GM12878 (cell line): Measurements from ENCODE around the gene AHCY. TPM values are rescaled to one million over a fixed set of nuclear protein-coding genes. Genes with fewer than 3 reads are reported as not detected.

Source experiments
- ATAC-seq: fragments of 200-7000 bp; cut with Tn5 transposase; 3 replicates; pipeline ENCODE4 v1.9.1; 2020; ENCODE audit warnings: mild to moderate bottlenecking, moderate library complexity
- BruUV-seq: library from RNA; stranded (reverse); fragments of 400-500 nt; replicated peaks from 2 replicates; lab custom pipeline; 2021; lab: Mats Ljungman, UMichigan
- CTCF ChIA-PET: fragments of 300-600 bp; sonication (Branson Sonifier 250); formaldehyde crosslinking; extraction: SDS; loops from one replicate; lab custom pipeline; 2021; ENCODE audit warnings: inconsistent platforms; lab: Yijun Ruan, JAX
- POLR2A ChIA-PET: fragments of 350-600 bp; formaldehyde crosslinking; extraction: SDS; loops from one replicate; lab custom pipeline; 2021; ENCODE audit warnings: inconsistent platforms; lab: Charles Lee
- RAD21 ChIA-PET: fragments of 300-600 bp; sonication (Branson Sonifier 250); formaldehyde crosslinking; loops from one replicate; lab custom pipeline; 2023; ENCODE audit warnings: antibody characterized with exemption; ENCODE audit not compliant: unreplicated experiment; lab: Charles Lee
- SMC1A ChIA-PET: fragments of 300-600 bp; sonication (Branson Sonifier 250); formaldehyde crosslinking; loops from one replicate; lab custom pipeline; 2023; ENCODE audit not compliant: unreplicated experiment, uncharacterized antibody; lab: Charles Lee
- DNase-seq: peaks from one replicate; pipeline ENCODE4 v3.0.0-alpha.2; 2011; ENCODE audit warnings: low read depth, low spot score
- FAIRE-seq: peaks from 3 replicates; lab custom pipeline; 2011; peaks lifted over from hg19 to GRCh38; lab: Jason Lieb, UNC
- H2AFZ ChIP-seq: 2 replicates; pipeline ENCODE4 v1.6.0; 2011; ENCODE audit warnings: low read depth, low read length, control low read depth; ENCODE audit not compliant: control insufficient read depth
- H3K27ac ChIP-seq: 2 replicates; pipeline ENCODE4 v1.5.1; 2011; ENCODE audit warnings: control low read depth; ENCODE audit not compliant: control insufficient read depth, insufficient read depth
- H3K27me3 ChIP-seq, 2 experiments: replicated peaks in 1 of 2; 2 replicates each; pipeline versions ENCODE4 v1.6.0 to v1.6.1; 2011; ENCODE audit warnings: low read length in 1 of 2; ENCODE audit not compliant: control insufficient read depth in 2 of 2, insufficient read depth in 2 of 2
- H3K36me3 ChIP-seq, 2 experiments: 2 replicates each; pipeline ENCODE4 v1.5.1; 2011; ENCODE audit warnings: low read length in 1 of 2; ENCODE audit not compliant: control insufficient read depth in 2 of 2, insufficient read depth in 2 of 2
- H3K4me1 ChIP-seq: 2 replicates; pipeline ENCODE4 v1.6.1; 2011; ENCODE audit warnings: mild to moderate bottlenecking, low read length, moderate library complexity, mixed read lengths; ENCODE audit not compliant: control insufficient read depth, insufficient read depth
- H3K4me2 ChIP-seq: 2 replicates; pipeline ENCODE4 v1.6.0; 2011; ENCODE audit warnings: control low read depth; ENCODE audit not compliant: control insufficient read depth, insufficient read depth
- H3K4me3 ChIP-seq: fragments of 200-600 bp; sonication (generic); 2 replicates; pipeline ENCODE4 v1.5.1; 2016
- H3K79me2 ChIP-seq: 2 replicates; pipeline ENCODE4 v1.6.0; 2011; ENCODE audit warnings: low read length; ENCODE audit not compliant: control insufficient read depth, insufficient read depth
- H3K9ac ChIP-seq: 2 replicates; pipeline ENCODE4 v1.8.0; 2011; ENCODE audit warnings: low read length, control low read depth, mixed read lengths; ENCODE audit not compliant: control insufficient read depth, insufficient read depth
- H3K9me3 ChIP-seq: replicated peaks from 3 replicates; pipeline ENCODE4 v1.5.1; 2011; ENCODE audit warnings: mild to moderate bottlenecking, low read length; ENCODE audit not compliant: control insufficient read depth, insufficient read depth
- H4K20me1 ChIP-seq: 2 replicates; pipeline ENCODE4 v1.6.0; 2011; ENCODE audit not compliant: control insufficient read depth, insufficient read depth
- HDAC6 ChIP-seq: fragments of 200-600 bp; sonication (generic); IDR thresholded peaks from one replicate; pipeline ENCODE4 v1.8.0; 2017; ENCODE audit warnings: antibody characterized with exemption; ENCODE audit not compliant: unreplicated experiment
- HDGF ChIP-seq: fragments of 450-650 bp; IDR thresholded peaks from 2 replicates; pipeline ENCODE4 v1.6.1; 2016; ENCODE audit warnings: antibody characterized with exemption
- JUNB ChIP-seq: IDR thresholded peaks from 2 replicates; pipeline ENCODE4 v1.6.1; 2016; ENCODE audit warnings: antibody characterized with exemption, mild to moderate bottlenecking
- MEF2B ChIP-seq: fragments of 450-650 bp; IDR thresholded peaks from 2 replicates; pipeline ENCODE4 v1.6.1; 2018; ENCODE audit warnings: mild to moderate bottlenecking, moderate library complexity; ENCODE audit not compliant: partially characterized antibody, poor library complexity, severe bottlenecking
- MTA3 ChIP-seq: IDR thresholded peaks from 2 replicates; pipeline ENCODE4 v1.6.1; 2012; ENCODE audit warnings: low read length, inconsistent platforms, borderline replicate concordance
- PML ChIP-seq: IDR thresholded peaks from 2 replicates; pipeline ENCODE4 v1.6.1; 2012; ENCODE audit warnings: low read length, inconsistent platforms
- TAF1 ChIP-seq: IDR thresholded peaks from 2 replicates; pipeline ENCODE4 v1.6.1; 2011; ENCODE audit warnings: mild to moderate bottlenecking, low read depth, low read length, borderline replicate concordance
- TARDBP ChIP-seq: IDR thresholded peaks from 2 replicates; pipeline ENCODE4 v1.6.1; 2016; ENCODE audit warnings: borderline replicate concordance
- WGBS: methylation state at CpG from one replicate; pipeline ENCODE4 v1.1.6; 2016; ENCODE audit warnings: low lambda C conversion rate; ENCODE audit not compliant: insufficient replicate concordance, insufficient coverage; ENCODE audit errors: missing lambda C conversion rate; 5-methylcytosine and 5-hydroxymethylcytosine counted together
- in situ Hi-C: fragments of 300-500 bp; cut with MboI; formaldehyde crosslinking; loops from 9 replicates; pipeline ENCODE4 v1.14.3; 2018; ENCODE audit warnings: mixed read lengths
- intact Hi-C: fragments of 100-400 bp; cut with micrococcal nuclease; formaldehyde crosslinking; loops from one replicate; pipeline ENCODE4 v1.14.2; 2022; ENCODE audit not compliant: unreplicated experiment
- polyA plus RNA-seq, 11 experiments: library from polyadenylated mRNA; depleted of rRNA in 4 of 11; unstranded in 6 of 11; stranded (reverse) in 5 of 11; fragments of >200 nt; fragmentation: Nextera tagmentation in 4 of 11; fragmentation: Illumina TruSeq in 1 of 11; extraction: Ambion mirVana in 4 of 11; extraction: Trizol in 1 of 11; gene quantifications; 1 replicate in 1 of 11; 2 replicates in 10 of 11; pipeline versions ENCODE4 v1.2.1 to v1.2.3, GENCODE V29; 2011 to 2016; ENCODE audit warnings: inconsistent platforms in 2 of 11, missing spikeins in 2 of 11, low read depth in 1 of 11
- total RNA-seq, 4 experiments: library from RNA; depleted of rRNA in 3 of 4; stranded (reverse); fragments of >200 nt in 3 of 4; fragmentation: Illumina TruSeq in 1 of 4; extraction: Trizol in 1 of 4; gene quantifications; 2 replicates each; pipeline versions ENCODE4 v1.2.1 to v1.2.3, GENCODE V29; 2013 to 2021
- TF ChIP-seq, protein P1 (sequence below): IDR thresholded peaks from 2 replicates; pipeline ENCODE4 v1.6.1; 2011; ENCODE audit warnings: low read depth, low read length, improper control_type of control experiment, borderline replicate concordance

Gene AHCY
- total and polyA plus RNA-seq, 10 of the 15 experiments (the other 5 are each of a cell fraction or from before 2014, with no cell fraction given) = 84.9 to 223 (median 181) TPM

DNA sequence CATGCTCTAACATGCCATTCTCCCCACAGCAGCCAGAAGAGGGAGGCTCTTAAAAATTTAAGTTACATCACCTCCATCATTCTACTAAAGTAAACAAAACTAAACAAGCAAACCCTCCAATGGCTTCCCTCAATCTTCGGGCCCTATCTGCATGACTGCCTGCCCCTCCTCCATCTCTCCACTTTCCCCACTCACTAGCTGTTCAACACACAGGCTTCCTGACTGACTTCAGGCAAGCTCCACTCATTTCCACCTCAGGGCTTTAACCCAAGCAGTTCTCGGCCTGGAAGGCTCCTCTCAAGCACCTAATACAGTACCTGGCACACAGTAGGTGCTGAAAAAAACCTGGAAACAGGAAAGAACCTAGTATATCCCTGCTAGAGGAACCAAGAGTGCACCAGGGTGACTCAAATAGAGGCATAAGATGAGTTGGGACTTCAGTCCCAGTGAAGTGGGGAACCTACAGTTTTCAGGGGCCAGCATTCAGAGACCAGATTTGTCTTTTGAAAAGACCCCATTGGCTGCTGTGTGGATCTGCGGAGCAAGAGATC is 2.8 kb downstream of the AHCY start:
- peak overlapping the region; percentile 95; the same call in 1 of the 2 replicates for H3K4me3 ChIP-seq
- peak overlapping the region; percentile 91 for H3K4me2 ChIP-seq
- CTCF ChIA-PET = interaction anchor here (1.3 to 5.8 kb wide), 3 partner anchors 12 to 230 kb away, joined by 3 to 40 read pairs (median 3); no protein-coding TSS in a partner anchor
- SMC1A ChIA-PET = interaction anchor here (1.4 kb wide), 1 partner anchor 469 kb away, joined by 4 read pairs; no protein-coding TSS in a partner anchor
- H3K79me2 ChIP-seq = peaks cover 48% of the 10 kb centered on the region
- peaks cover 0 to under 1% of the 10 kb centered on the region in 2 experiments; a peak in 2 of 4 replicates for H3K36me3 ChIP-seq
- DNase-seq = no peak
- POLR2A ChIA-PET = interaction anchor here (4.7 kb wide), 1 partner anchor 216 kb away, joined by 21 read pairs; the partner anchor contains the start of gene DYNLRB1
- H2AFZ ChIP-seq = no peak overlapping the region
- peak overlapping the region; percentile 0; the same call in 1 of the 2 replicates for H3K27ac ChIP-seq
- TF ChIP-seq HDGF (no peak), JUNB (no peak), MEF2B (no peak), MTA3 (no peak), TARDBP (no peak), TAF1 (no peak), PML (no peak), HDAC6 (no peak)
- TF ChIP-seq, protein P1, sequence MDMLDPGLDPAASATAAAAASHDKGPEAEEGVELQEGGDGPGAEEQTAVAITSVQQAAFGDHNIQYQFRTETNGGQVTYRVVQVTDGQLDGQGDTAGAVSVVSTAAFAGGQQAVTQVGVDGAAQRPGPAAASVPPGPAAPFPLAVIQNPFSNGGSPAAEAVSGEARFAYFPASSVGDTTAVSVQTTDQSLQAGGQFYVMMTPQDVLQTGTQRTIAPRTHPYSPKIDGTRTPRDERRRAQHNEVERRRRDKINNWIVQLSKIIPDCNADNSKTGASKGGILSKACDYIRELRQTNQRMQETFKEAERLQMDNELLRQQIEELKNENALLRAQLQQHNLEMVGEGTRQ = no peak
- intact Hi-C loops = no loop called here
- RAD21 ChIA-PET = interaction anchor here (4.8 kb wide), 1 partner anchor 12 kb away, joined by 21 read pairs; no protein-coding TSS in a partner anchor
- no peaks in the 10 kb centered on the region for H3K27me3 ChIP-seq
- no peaks in the 10 kb centered on the region for H3K9me3 ChIP-seq
- H4K20me1 ChIP-seq = no peaks in the 10 kb centered on the region
- 92% methylated on average over 3 of the region's 3 CpGs for WGBS
- BruUV-seq = no TSS peak
- FAIRE-seq = no peak
- H3K4me1 ChIP-seq = peaks cover 11% of the 10 kb centered on the region
- ATAC-seq = no peak
- in situ Hi-C loops = no loop called here
- H3K9ac ChIP-seq = no peak overlapping the region
